HL-60/S4 treated with phorbol 12-myristate 13-acetate at 8.2 ng/mL for 4 days and 3 days (cell line): ENCODE results near the gene SMIM41.

ENCODE experiments used
- in situ Hi-C: fragments of 300-500 bp; cut with MboI; formaldehyde crosslinking; loops from 2 replicates; pipeline ENCODE4 v1.15.0; 2022; ENCODE audit warnings: low sequenced_read_pairs

The SMIM41 gene

DNA sequence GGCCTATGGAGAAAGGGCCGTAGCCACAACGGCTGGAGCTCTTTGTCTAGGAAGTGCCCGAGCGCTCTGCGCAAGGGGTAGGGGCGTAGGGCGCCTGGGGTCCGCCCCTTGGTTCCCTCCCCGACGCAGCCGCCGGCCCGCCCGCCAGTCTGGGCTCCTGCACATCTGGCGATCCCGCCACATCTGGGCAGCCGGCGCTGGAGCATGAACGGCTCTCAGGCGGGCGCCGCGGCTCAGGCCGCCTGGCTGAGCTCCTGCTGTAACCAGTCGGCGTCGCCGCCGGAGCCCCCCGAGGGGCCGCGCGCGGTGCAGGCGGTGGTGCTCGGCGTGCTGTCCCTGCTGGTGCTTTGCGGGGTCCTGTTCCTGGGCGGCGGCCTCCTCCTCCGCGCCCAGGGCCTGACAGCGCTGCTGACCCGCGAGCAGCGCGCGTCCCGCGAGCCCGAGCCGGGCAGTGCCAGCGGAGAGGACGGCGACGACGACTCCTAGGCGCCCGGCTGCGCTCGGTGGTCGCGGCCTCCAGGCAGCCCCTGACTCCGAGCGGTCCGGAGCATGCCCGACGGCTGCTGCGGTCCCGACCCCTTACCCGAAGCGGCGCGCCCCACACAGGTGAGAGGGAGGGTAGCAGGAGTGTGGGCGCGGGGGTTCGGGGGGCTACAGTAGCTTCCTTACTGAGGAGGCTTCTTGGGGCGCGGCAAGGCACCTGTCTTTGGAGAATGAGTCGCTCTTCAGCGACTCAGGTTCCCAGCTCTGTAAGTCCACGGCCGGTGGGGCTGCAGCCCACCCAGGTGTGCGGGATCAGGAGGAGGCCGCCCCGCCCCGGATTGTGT, at the start of gene SMIM41:
TSS of gene SMIM41 (plus strand) at position 129 of the 827 bp plus-strand sequence. CDS start at position 205, 76 bp downstream.
- in situ Hi-C loops = loop anchor here (5.0 kb wide), 1 partner anchor 52 kb away; no protein-coding TSS in a partner anchor

DNA sequence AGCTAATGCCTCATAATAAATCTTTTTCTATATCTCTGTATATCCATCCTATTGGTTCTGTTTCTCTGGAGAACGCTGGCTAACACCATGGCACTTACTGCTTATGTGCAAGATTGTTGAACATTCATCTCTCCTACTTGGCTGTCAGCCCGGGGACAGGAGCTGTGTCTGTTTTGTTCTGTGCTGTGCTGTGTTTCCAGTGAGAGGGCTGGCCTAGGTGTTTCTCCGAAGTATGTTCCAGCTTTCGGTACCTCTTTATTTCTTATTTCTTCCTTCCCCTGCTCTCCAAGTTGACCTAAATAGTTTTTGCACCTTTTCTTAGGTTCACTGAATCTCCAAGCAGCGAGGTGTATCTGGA, 47.1 kb upstream of the SMIM41 start:
- in situ Hi-C loops = no loop called here

DNA sequence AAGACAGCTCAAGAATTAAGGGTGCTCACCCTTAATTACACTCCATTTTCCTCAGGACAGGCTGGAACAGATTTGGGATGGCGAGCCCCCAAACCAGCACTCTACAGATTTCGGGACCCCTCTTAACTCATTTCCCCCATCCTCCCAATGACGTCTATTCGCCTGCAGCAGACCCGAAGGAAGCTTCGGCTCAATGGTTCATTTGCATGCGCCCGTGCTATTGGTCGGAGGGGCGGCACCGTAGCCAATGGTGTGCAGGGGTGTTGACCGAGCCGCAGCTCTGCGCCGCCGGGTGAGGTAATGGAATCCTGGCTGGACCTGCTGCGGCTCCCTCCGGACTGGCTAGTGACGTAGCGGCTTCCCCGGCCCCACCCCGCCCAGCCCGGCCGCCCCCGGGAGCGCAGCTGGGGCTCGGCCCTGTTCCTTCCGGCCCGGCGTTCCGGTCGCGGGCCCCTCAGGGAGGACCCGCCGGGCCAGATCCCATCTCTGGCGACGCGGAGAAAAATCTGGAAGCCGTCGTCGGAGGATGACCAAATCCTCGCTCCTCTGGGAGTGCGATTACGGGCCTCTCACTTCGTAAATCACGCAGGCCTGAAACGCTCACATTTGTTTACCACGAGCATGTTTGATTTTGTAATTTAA, 46.6 kb upstream of the SMIM41 start:
- in situ Hi-C loops = no loop called here

DNA sequence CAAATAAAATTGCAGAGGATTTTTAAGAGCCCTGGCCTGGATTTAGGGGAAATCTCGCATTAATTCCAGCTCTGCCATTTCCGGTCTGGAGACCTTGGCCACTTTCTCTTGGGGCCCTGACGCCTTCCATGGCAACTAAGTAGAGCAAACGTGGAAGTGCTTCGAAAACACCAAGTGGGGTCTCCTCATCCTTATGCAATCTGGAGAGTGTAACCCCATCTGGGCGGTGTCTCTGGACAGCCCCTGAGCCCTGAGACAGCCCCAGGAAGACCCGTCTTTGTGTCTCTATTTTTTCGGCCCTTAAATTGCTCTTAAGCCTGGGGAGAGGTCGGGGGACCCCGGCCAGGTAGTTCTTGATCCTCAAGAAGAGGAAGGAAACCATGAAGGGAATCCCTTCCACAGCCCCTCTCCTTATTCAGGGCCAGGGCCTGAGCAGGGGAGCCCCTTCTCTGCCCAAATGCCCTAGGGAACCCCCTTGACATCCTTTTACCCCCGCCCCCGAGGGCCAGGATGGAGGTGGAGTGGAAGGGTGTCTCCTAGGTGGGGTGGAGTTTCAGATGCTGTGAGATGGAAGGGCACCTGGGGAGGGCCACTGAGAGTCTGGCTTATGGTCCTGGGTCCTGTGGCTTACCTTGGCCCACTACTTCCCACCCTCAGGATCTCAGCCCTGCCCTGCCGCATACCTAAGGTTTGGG, 45.9 kb upstream of the SMIM41 start:
- in situ Hi-C loops = no loop called here

DNA sequence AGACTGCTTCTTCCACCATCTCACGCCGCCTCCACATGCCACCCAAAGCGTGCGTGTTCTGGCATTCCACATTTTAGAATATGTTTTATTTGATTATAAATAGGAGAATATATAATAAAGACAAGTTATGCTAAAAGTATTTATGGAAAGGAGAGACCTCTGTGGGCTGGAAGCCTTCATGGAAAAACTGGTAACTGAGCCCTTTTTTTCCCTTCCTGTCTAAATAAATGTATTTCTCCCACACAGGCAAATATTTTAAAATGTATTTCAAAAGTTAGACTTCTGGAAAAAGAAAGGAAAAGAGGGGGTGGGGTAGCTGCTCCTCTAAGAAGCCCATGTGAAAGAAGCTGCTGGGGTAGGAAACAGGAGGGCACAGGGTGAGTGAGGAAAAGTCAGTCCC, 44.3 kb upstream of the SMIM41 start:
- in situ Hi-C loops = no loop called here

DNA sequence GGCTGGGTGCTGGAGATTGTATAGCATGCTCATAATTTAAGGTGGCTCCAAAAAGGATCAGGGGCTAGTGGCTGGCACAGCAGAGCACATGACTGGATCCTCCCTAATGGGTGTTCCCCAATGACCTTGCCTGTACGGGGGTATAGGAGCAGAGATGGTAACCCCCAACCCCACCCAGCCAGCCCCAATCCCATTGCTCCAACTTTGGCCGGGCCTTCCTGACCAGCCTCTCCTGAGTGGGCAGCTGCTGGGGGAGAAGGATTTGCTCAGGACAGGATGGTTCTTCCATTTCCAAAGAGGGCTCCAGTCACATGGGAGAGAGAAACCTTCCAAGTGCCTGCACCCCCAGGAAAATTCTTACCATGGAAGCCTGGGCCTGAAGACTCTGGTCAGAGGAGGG, 43.6 kb upstream of the SMIM41 start:
- in situ Hi-C loops = no loop called here

DNA sequence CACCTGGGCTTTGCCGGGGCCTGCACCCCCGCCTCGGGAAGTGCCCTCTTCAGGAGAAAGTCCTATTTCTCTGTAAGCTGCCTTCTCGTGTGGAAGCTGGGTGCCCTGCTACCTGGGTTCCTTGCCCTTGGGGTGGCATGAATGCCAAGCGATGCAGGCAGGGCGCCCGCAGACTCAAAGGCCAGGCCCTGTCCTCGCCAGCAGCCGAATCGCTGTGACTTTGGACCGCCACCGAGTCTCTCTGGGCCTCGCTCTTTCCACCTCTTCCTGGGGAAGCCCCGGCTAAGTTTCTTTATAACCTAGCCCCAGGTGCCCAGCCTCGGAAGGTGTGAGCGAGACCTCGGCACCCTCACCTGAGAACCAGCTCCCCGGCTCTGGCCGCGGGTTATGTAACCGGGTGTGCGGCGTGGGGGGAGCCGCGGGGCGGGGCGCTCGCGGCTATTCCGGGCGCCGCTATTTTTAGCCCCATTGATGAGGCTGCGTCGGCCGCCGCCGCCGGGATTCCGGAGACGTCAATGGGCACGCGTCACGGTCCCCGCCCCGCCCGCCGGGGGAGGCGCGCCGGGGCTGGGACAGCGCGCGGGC, 42.8 kb upstream of the SMIM41 start:
- in situ Hi-C loops = no loop called here

DNA sequence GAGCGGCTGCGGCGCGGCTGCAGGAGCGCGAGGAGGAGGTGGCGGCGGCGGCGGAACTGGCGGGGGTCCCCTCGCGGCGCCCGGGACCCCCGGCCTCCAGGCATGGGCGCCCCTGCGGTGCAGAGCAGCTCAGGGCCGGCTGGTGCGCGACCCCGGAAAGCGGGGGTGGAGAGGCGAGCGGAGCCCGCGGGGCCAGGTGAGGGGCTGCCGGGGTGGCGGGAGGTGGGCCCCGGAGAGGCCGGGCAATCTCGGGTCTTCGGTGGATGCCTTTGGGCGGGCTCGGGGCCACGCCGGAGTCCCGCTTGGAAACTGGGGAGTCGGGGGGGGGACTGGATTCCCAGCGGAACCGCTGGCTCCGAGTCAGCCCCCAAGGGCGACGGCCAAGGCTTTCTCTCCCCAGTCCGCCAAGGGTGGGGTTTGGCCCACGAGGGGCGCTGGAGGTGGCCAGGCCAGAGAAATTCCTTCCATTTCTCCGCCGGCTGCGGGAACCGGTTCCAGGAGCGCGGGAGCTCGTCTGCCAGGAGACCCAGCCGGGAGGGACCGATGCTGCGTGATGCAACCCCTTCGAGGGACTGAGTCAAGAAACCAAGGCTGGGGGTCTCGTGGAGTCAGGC, 42.1 kb upstream of the SMIM41 start:
- in situ Hi-C loops = no loop called here

DNA sequence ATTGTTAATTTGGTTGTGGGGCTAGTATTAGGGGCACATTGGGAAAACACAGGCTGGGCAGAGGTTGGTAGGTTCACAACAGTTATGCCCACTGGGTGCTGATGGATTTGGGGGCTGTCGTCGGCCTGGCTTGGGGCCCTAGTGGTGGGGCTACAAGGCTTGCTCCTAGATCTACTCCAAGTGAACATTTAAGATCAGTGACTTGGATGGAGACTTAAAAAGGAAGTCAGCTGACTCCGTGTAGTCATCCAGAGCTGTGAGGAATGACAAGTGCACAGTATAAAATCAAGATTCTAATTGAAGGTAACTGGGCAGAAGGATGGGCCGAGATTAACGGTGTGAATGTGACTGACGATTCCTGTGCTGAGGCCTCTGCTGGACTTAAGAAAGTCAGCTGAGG, 41.1 kb upstream of the SMIM41 start:
- in situ Hi-C loops = no loop called here

DNA sequence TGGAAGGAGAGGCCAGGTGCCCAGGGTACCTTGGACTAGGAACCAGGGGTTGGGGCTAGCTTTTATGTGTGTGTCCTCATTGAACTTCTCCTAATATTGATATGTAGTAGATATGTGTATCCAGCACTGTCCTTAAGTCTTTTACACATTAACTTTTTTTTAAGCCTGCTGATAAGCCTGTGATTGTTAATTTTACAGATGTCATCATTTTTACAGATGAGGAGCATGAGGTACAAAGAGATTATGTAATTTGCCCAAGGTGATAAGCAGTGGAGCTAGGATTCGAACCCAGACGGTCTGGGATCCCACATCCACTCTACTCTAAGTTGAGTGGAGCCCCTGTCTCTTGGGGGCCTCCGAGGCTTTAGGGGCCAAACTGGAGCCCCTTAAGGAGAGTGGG, 38.5 kb upstream of the SMIM41 start:
- in situ Hi-C loops = no loop called here

DNA sequence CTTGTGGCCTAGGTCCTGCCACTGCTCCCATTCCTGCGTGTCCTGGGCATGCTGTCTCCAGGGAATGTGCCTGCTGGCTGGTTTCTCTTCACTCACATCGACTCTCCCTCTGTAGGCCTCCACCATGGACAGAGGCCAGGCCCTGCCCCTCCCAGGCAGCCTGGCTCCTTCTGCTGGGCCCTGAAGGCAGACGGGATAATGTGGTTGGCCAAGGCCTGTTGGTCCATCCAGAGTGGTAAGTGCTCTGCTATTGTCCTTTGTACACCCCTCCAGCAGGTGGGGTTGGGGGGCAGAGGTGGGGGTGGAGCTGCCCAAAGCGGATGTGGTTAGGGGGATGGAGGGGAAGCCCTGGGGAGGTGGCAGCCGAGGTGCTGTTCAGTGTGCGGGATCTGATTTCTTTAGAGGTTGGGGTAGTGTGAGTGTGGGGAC, 37.8 kb upstream of the SMIM41 start:
- in situ Hi-C loops = no loop called here

DNA sequence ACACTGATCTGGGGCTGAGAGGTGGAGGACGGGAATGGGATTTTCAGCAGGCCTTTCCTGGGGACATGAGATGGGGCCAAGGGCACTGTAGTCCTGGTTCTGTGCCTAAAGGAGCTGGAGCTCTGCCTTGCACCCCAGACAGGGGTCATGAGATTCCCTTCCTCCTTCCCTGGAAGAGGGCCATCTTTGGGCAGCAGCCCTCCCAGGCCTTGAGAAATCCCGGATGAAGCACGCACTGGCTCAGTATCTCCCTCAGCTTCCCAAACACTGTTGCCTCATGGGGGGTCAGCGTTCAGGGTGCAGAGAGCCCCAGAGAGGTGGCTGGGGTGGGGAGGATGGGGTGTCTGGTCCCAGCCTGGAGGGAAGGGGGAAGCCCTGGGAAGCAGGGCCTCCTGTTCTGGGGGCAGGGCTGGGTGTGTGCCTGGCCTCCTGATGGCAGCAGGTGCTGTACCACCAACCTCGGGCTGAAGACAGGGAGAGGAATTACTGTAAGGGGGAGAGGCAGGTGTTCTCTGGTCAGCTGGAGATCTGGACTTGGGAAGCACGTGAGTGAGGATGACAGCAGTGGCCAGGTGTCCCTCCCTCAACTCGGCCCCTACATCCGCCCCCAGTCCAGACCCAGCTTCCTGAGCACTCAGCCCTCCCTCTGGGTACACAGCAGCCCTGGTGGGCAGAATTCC, 36.7 kb upstream of the SMIM41 start:
- in situ Hi-C loops = no loop called here

DNA sequence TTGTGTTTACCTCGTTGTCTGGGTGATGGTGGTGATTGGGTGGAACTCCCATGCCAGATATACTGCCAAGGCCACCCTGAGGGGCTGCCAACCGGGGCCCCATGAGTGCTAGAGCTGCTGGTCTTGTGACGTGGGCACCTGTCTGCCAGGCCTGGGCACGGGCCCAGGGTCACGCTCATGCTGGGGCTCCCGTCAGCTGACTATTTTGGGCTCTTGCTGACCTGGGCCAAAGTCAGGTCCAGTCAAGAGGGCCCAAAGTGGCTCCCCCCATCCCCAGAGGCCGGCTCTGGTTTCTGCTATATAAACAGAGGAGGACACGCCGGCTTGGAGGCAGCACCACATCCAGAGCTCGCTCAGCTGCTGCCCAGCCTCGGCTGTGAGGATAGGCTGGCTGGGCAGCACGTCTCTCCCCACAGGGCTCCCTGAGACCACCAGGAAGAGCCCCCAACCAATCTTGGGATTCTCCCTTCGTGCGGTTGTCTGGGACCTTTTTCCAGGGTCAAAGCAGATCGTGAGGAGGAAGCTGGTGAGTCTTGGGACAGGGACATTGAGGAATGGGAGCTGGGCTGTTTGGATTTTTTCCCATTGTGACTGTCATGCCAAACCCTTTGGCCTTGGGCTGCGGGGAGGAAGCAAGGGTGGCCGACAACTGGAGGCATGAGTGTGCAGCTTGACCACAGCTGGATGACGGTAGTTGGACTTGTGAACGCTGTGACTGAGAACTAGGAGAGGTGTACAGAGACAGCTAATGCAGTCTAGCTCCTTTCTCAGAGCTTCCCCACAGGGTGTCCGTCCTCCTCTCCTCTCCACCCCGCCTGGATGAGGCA, 35.9 kb upstream of the SMIM41 start:
- in situ Hi-C loops = no loop called here

DNA sequence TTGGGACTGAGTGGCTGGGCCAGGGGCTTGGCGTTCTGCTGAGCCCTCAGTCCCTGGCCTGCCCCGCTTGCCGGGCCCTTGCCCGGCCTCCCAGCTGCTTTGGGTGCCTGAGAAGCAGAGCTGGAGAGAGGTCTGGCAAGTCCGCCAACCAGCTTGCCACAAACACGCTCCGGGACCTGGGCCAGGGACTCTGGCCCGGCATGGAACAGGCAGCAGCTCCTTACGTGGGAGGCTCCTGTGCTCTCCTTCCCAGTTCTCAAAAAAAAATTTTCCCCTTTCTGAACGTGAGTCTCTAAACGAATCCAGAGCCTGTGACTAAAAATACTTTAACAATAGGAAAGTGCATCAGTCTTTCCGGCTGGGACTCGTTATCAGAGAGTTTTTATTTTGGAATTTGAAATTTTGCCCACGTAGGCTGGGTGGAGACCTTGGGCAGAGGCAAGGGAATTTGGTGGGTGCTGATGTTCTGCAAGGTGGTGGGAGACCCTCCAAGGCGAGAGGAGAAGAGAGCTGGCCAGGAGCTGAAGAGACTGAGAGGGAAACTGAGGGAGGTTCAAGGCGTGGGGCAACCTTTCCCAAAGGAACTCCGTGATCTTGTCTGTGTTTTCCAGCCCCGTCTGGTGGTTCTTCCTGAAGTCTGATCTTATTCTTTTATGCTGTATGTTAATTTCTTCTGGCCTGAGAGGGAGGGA, 35.1 kb upstream of the SMIM41 start:
- in situ Hi-C loops = no loop called here

DNA sequence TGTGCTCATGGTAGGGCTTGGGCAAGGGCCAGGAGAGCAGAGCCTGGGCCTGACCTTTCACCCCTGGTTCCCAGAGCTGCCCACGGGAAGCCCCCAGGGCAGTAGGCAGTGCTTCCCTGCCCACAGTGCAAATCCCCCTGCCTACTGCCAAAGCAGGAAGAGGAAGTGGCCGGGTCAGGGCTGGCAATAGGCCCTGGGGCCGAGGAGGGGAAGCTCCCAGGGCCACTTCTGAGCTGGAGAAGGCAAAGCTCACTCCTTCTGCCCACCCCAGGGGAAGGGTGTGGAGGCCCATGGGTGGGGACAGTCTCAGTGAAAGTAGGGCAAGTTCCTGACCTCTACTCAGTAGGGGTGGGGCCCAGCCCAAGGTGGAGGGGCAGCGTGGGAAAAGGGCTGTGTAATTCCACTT, 33.7 kb upstream of the SMIM41 start:
- in situ Hi-C loops = no loop called here

DNA sequence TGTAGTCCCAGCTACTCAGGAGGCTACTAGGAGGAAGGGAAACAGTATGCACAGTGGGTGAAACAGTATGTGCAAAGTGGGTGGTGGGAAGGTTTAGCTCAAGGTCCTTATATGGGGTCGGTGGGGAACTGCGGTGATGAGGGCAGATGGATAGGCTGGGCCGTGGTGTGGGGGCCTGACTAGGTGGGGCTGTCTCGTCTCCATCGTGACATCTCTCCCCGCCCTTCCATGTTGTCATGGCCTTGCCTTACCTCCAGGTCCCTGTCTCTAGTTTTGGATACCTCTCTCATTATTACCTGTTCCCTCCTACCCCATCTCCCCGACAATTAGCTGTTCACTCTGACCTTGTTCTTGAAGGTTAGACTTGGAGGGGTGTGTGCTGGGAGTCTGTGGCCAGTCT, 32.6 kb upstream of the SMIM41 start:
- in situ Hi-C loops = no loop called here

DNA sequence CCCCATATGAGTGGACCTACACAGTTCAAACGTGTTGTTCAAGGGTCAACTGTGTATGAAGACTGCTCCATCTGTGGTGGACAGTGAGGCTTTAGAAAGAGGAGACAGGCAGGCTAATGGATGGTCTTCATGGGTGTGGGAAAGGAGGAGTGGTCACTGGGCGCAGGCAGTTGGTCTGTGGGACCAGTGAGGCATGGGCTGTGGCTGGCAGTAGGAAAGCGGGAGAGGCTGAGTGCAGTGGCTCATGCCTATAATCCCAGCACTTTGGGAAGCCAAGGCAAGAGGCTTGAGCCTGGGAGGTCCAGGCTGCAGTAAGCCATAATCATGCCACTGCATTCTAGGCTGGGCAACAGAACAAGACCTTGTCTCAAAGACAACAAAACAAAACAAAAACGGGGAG, 30.2 kb upstream of the SMIM41 start:
- in situ Hi-C loops = no loop called here

DNA sequence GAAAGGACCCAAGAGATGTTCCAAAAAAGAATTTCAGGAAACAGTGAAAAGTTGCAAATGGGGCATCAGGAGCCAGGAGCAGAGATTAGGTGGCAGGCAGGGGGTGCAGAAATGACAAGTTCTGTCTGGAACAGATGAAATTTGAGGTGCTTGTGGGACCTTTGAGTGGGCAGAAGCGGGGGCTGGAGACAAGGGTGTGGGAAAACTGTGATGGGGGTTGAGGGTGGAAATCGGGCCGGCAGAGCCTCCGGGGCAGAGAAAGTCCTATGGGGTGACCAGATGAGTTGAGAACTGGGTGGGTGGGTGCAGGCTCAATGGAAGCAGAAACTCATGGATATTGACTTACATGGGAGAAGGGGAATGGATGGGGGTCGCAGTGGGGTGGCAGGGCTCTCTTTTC, 29.8 kb upstream of the SMIM41 start:
- in situ Hi-C loops = no loop called here

DNA sequence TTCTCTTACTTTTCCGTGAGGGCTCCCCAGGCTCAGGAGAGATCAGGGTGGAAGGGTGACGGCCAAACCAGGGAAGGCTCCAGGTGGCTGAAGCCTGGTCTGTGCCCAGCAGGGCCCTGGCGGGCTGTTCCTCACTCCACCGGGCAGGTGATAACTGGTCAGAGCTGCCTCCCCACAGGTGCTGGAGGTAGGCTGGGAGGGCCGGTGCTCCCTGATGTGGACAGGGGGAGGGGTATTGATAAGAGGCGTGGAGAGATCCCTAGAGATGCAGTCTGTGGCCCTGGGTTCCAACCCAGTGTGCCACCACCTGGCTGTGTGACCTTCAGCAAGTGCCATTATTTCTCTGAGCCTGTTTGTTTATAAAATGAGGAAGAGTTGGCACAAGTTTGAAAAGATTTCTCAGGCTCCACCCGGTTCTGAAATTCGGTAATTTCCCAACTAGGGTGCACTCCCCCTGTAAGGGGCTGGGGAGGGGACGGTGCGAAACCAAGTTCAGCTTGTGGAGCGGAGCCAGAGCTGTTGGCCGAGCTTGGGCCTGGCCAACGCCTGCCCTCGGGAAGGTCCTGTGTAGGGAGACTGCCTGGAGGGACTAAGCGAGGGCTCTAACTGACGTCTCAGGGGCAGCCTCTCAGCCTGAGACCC, 29.3 kb upstream of the SMIM41 start:
- in situ Hi-C loops = no loop called here
